GM23338 (cell line): ENCODE measurements around the gene DCLRE1B. TPM values are rescaled to one million over a fixed set of nuclear protein-coding genes. Genes with fewer than 3 reads are reported as not detected.

Source experiments
- ATAC-seq: fragments of 200-7000 bp; cut with Tn5 transposase; 3 replicates; pipeline ENCODE4 v1.9.1; 2020
- DNase-seq: peaks from one replicate; pipeline ENCODE4 v3.0.0-alpha.2; 2015; ENCODE audit warnings: low spot score
- H2AFZ ChIP-seq: fragments of 200-600 bp; sonication (generic); 2 replicates; pipeline ENCODE4 v1.8.0; 2016; ENCODE audit warnings: antibody characterized with exemption, mild to moderate bottlenecking, moderate library complexity
- H3F3A ChIP-seq: fragments of 200-600 bp; sonication (generic); replicated peaks from 2 replicates; pipeline ENCODE4 v1.8.0; 2017; ENCODE audit warnings: antibody characterized with exemption, mixed run types, low read depth
- H3K27ac ChIP-seq: fragments of 200-600 bp; sonication (generic); 2 replicates; pipeline ENCODE4 v1.6.1; 2016; ENCODE audit warnings: low read depth
- H3K27me3 ChIP-seq: fragments of 200-600 bp; sonication (generic); 2 replicates; pipeline ENCODE4 v1.8.0; 2016; ENCODE audit warnings: mild to moderate bottlenecking, mixed run types, moderate library complexity; ENCODE audit not compliant: insufficient read depth
- H3K36me3 ChIP-seq: fragments of 200-600 bp; sonication (generic); 2 replicates; pipeline ENCODE4 v1.8.0; 2016; ENCODE audit warnings: mild to moderate bottlenecking; ENCODE audit not compliant: insufficient read depth
- H3K4me1 ChIP-seq: fragments of 200-600 bp; sonication (generic); 2 replicates; pipeline ENCODE4 v1.8.0; 2016; ENCODE audit warnings: mild to moderate bottlenecking, moderate library complexity; ENCODE audit not compliant: insufficient read depth
- H3K4me2 ChIP-seq: fragments of 200-600 bp; sonication (generic); 2 replicates; pipeline ENCODE4 v1.7.1; 2017; ENCODE audit warnings: mixed run types
- H3K4me3 ChIP-seq: fragments of 200-600 bp; sonication (generic); 2 replicates; pipeline ENCODE4 v1.6.1; 2016; ENCODE audit warnings: mixed run types
- H3K79me2 ChIP-seq: fragments of 200-600 bp; sonication (generic); replicated peaks from 2 replicates; pipeline ENCODE4 v1.8.0; 2017; ENCODE audit warnings: mild to moderate bottlenecking; ENCODE audit not compliant: insufficient read depth
- H3K9me2 ChIP-seq: fragments of 200-600 bp; sonication (generic); 2 replicates; pipeline ENCODE4 v1.8.0; 2017; ENCODE audit not compliant: insufficient read depth
- H4K20me1 ChIP-seq: fragments of 200-600 bp; sonication (generic); replicated peaks from 2 replicates; pipeline ENCODE4 v1.8.0; 2017; ENCODE audit warnings: mild to moderate bottlenecking; ENCODE audit not compliant: insufficient read depth
- H3K27ac Mint-ChIP-seq: 2 replicates; pipeline ENCODE4 v1.8.0; 2020; ENCODE audit warnings: inconsistent platforms, mild to moderate bottlenecking, moderate library complexity, mixed read lengths
- H3K27me3 Mint-ChIP-seq: 3 replicates; pipeline ENCODE4 v1.8.0; 2022; ENCODE audit warnings: low read depth, mild to moderate bottlenecking, moderate library complexity, mixed read lengths, inconsistent platforms; ENCODE audit not compliant: insufficient read depth, poor library complexity
- H3K36me3 Mint-ChIP-seq: 3 replicates; pipeline ENCODE4 v1.8.0; 2021; ENCODE audit warnings: low read depth, mild to moderate bottlenecking, inconsistent platforms, moderate library complexity, mixed read lengths
- H3K4me1 Mint-ChIP-seq: 3 replicates; pipeline ENCODE4 v1.8.0; 2020; ENCODE audit warnings: mild to moderate bottlenecking, inconsistent platforms, mixed read lengths
- H3K4me3 Mint-ChIP-seq: 3 replicates; pipeline ENCODE4 v1.8.0; 2021; ENCODE audit warnings: moderate library complexity, mild to moderate bottlenecking, inconsistent platforms, mixed read lengths
- H3K9me3 Mint-ChIP-seq: 3 replicates; pipeline ENCODE4 v1.8.0; 2020; ENCODE audit warnings: moderate library complexity, mild to moderate bottlenecking, inconsistent platforms, mixed read lengths
- CREB1 ChIP-seq: fragments of 250-450 bp; sonication (Bioruptor Pico); IDR thresholded peaks from 2 replicates; pipeline ENCODE4 v1.5.0; 2020; ENCODE audit warnings: low read depth, mild to moderate bottlenecking, moderate library complexity
- EZH2 ChIP-seq: fragments of 200-600 bp; sonication (generic); IDR thresholded peaks from one replicate; pipeline ENCODE4 v1.8.0; 2017; ENCODE audit warnings: antibody characterized with exemption, mild to moderate bottlenecking, low read depth; ENCODE audit not compliant: unreplicated experiment
- EZH2phosphoT487 ChIP-seq: fragments of 200-600 bp; sonication (generic); IDR thresholded peaks from one replicate; pipeline ENCODE4 v1.8.1; 2018; ENCODE audit warnings: antibody characterized with exemption; ENCODE audit not compliant: unreplicated experiment
- JUNB ChIP-seq: IDR thresholded peaks from one replicate; pipeline ENCODE4 v1.6.1; 2016; ENCODE audit warnings: antibody characterized with exemption; ENCODE audit not compliant: unreplicated experiment
- NANOG ChIP-seq: IDR thresholded peaks from 2 replicates; pipeline ENCODE4 v1.6.1; 2016; ENCODE audit warnings: antibody characterized with exemption, borderline replicate concordance
- POLR2AphosphoS5 ChIP-seq: IDR thresholded peaks from 2 replicates; pipeline ENCODE4 v1.6.1; 2016; ENCODE audit warnings: antibody characterized with exemption, low read depth
- STAT1 ChIP-seq: IDR thresholded peaks from one replicate; pipeline ENCODE4 v1.6.1; 2016; ENCODE audit warnings: antibody characterized with exemption; ENCODE audit not compliant: unreplicated experiment
- ZNF114 ChIP-seq: fragments of 250-450 bp; sonication (Bioruptor Pico); IDR thresholded peaks from 2 replicates; pipeline ENCODE4 v1.5.0; 2020; ENCODE audit warnings: mild to moderate bottlenecking, moderate library complexity
- polyA plus RNA-seq: library from polyadenylated mRNA; unstranded; fragments of >200 nt; fragmentation: Nextera tagmentation; extraction: Ambion mirVana; gene quantifications from 2 replicates; pipeline ENCODE4 v1.2.1, GENCODE V29; 2016
- total RNA-seq: library from RNA; depleted of rRNA; stranded (reverse); fragments of >200 nt; shearing (Covaris generic); gene quantifications from 2 replicates; pipeline ENCODE4 v1.2.3, GENCODE V29; 2014
- TF ChIP-seq, protein P1 (sequence below): IDR thresholded peaks from one replicate; pipeline ENCODE4 v1.6.1; 2018; ENCODE audit warnings: antibody characterized with exemption; ENCODE audit not compliant: unreplicated experiment
- TF ChIP-seq, protein P2 (sequence below), 2 experiments: fragments of 200-600 bp in 1 of 2; sonication (generic) in 1 of 2; conservative IDR thresholded peaks; 2 replicates each; pipeline versions ENCODE4 v1.5.1 to v1.6.1; 2016 to 2017; ENCODE audit warnings: antibody characterized with exemption in 2 of 2, low read depth in 2 of 2, mild to moderate bottlenecking in 2 of 2, moderate library complexity in 1 of 2
- TF ChIP-seq, protein P3 (sequence below): fragments of 250-450 bp; sonication (Bioruptor Pico); IDR thresholded peaks from 2 replicates; pipeline ENCODE4 v1.5.0; 2020; ENCODE audit warnings: mild to moderate bottlenecking, moderate library complexity
- TF ChIP-seq, protein P4 (sequence below): IDR thresholded peaks from 2 replicates; pipeline ENCODE4 v1.6.1; 2016; ENCODE audit warnings: antibody characterized with exemption

Gene DCLRE1B
- total and polyA plus RNA-seq, 2 experiments from 2014 or later, result 6.3 to 9.7 TPM

DNA sequence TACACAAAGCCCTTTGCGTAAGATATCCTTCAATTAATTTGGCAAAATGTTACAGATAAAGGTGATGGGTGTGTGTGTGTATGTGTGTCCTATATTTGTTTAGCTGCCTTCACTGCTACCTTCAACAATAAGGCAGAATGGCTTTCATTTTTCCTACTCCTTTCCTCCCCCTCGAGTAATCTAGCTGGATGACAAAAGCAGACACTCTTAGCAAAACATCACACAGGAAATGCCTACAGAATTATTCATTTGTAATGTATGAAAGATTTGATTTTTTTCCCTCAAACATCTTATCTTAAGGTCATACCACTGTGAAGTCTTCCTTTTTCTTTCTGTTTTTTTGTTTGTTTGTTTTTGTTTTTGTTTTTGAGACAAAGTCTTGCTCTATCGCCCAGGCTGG, 44.2 kb upstream of the DCLRE1B start (continued):
- TF ChIP-seq ZNF114 (CRISPR knock-in tag) (no peak), EZH2 (no peak)

DNA sequence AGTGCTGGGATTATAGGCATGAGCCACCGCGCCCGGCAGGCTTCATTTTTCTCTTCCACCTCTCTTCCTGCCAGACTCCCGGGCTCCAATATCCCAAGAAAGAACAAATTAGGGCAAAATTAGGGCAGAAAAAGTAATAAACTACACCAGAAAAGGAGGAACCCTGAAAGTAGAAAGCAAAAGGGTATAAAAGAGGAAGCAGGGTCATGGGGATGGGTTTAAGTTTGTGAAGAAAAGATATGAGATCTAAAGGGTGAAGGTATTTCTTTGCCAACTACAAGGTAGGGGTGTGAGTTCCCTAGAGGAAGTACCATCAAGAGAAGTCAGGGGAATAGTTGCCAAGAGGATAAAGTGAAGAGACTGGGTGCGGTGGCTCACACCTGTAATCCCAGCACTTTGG, 43.5 kb upstream of the DCLRE1B start:
- Mint-ChIP-seq H3K4me1 (no peaks in the 10 kb centered on the region), H3K27me3 (no peaks in the 10 kb centered on the region), H3K9me3 (no peaks in the 10 kb centered on the region), H3K36me3 (no peaks in the 10 kb centered on the region), H3K27ac (no peak overlapping the region), H3K4me3 (no peak overlapping the region)
- Histone ChIP-seq H4K20me1 (no peaks in the 10 kb centered on the region), H3K4me3 (no peak overlapping the region), H3K4me1 (no peaks in the 10 kb centered on the region), H3K36me3 (no peaks in the 10 kb centered on the region), H2AFZ (no peak overlapping the region; the same call in 1 of the 2 replicates), H3K27me3 (no peaks in the 10 kb centered on the region), H3K79me2 (no peaks in the 10 kb centered on the region), H3K4me2 (no peak overlapping the region), H3K9me2 (no peaks in the 10 kb centered on the region), H3F3A (no peaks in the 10 kb centered on the region), H3K27ac (no peak overlapping the region)
- no peak for TF ChIP-seq POLR2AphosphoS5
- TF ChIP-seq, protein P1, sequence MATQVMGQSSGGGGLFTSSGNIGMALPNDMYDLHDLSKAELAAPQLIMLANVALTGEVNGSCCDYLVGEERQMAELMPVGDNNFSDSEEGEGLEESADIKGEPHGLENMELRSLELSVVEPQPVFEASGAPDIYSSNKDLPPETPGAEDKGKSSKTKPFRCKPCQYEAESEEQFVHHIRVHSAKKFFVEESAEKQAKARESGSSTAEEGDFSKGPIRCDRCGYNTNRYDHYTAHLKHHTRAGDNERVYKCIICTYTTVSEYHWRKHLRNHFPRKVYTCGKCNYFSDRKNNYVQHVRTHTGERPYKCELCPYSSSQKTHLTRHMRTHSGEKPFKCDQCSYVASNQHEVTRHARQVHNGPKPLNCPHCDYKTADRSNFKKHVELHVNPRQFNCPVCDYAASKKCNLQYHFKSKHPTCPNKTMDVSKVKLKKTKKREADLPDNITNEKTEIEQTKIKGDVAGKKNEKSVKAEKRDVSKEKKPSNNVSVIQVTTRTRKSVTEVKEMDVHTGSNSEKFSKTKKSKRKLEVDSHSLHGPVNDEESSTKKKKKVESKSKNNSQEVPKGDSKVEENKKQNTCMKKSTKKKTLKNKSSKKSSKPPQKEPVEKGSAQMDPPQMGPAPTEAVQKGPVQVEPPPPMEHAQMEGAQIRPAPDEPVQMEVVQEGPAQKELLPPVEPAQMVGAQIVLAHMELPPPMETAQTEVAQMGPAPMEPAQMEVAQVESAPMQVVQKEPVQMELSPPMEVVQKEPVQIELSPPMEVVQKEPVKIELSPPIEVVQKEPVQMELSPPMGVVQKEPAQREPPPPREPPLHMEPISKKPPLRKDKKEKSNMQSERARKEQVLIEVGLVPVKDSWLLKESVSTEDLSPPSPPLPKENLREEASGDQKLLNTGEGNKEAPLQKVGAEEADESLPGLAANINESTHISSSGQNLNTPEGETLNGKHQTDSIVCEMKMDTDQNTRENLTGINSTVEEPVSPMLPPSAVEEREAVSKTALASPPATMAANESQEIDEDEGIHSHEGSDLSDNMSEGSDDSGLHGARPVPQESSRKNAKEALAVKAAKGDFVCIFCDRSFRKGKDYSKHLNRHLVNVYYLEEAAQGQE, result no peak
- TF ChIP-seq, protein P2, sequence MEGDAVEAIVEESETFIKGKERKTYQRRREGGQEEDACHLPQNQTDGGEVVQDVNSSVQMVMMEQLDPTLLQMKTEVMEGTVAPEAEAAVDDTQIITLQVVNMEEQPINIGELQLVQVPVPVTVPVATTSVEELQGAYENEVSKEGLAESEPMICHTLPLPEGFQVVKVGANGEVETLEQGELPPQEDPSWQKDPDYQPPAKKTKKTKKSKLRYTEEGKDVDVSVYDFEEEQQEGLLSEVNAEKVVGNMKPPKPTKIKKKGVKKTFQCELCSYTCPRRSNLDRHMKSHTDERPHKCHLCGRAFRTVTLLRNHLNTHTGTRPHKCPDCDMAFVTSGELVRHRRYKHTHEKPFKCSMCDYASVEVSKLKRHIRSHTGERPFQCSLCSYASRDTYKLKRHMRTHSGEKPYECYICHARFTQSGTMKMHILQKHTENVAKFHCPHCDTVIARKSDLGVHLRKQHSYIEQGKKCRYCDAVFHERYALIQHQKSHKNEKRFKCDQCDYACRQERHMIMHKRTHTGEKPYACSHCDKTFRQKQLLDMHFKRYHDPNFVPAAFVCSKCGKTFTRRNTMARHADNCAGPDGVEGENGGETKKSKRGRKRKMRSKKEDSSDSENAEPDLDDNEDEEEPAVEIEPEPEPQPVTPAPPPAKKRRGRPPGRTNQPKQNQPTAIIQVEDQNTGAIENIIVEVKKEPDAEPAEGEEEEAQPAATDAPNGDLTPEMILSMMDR (conservative IDR thresholded peaks at IDR 0.05; ENCODE audit: low read depth in 2 of 2), result no peak
- TF ChIP-seq STAT1, result no peak
- TF ChIP-seq, protein P3, sequence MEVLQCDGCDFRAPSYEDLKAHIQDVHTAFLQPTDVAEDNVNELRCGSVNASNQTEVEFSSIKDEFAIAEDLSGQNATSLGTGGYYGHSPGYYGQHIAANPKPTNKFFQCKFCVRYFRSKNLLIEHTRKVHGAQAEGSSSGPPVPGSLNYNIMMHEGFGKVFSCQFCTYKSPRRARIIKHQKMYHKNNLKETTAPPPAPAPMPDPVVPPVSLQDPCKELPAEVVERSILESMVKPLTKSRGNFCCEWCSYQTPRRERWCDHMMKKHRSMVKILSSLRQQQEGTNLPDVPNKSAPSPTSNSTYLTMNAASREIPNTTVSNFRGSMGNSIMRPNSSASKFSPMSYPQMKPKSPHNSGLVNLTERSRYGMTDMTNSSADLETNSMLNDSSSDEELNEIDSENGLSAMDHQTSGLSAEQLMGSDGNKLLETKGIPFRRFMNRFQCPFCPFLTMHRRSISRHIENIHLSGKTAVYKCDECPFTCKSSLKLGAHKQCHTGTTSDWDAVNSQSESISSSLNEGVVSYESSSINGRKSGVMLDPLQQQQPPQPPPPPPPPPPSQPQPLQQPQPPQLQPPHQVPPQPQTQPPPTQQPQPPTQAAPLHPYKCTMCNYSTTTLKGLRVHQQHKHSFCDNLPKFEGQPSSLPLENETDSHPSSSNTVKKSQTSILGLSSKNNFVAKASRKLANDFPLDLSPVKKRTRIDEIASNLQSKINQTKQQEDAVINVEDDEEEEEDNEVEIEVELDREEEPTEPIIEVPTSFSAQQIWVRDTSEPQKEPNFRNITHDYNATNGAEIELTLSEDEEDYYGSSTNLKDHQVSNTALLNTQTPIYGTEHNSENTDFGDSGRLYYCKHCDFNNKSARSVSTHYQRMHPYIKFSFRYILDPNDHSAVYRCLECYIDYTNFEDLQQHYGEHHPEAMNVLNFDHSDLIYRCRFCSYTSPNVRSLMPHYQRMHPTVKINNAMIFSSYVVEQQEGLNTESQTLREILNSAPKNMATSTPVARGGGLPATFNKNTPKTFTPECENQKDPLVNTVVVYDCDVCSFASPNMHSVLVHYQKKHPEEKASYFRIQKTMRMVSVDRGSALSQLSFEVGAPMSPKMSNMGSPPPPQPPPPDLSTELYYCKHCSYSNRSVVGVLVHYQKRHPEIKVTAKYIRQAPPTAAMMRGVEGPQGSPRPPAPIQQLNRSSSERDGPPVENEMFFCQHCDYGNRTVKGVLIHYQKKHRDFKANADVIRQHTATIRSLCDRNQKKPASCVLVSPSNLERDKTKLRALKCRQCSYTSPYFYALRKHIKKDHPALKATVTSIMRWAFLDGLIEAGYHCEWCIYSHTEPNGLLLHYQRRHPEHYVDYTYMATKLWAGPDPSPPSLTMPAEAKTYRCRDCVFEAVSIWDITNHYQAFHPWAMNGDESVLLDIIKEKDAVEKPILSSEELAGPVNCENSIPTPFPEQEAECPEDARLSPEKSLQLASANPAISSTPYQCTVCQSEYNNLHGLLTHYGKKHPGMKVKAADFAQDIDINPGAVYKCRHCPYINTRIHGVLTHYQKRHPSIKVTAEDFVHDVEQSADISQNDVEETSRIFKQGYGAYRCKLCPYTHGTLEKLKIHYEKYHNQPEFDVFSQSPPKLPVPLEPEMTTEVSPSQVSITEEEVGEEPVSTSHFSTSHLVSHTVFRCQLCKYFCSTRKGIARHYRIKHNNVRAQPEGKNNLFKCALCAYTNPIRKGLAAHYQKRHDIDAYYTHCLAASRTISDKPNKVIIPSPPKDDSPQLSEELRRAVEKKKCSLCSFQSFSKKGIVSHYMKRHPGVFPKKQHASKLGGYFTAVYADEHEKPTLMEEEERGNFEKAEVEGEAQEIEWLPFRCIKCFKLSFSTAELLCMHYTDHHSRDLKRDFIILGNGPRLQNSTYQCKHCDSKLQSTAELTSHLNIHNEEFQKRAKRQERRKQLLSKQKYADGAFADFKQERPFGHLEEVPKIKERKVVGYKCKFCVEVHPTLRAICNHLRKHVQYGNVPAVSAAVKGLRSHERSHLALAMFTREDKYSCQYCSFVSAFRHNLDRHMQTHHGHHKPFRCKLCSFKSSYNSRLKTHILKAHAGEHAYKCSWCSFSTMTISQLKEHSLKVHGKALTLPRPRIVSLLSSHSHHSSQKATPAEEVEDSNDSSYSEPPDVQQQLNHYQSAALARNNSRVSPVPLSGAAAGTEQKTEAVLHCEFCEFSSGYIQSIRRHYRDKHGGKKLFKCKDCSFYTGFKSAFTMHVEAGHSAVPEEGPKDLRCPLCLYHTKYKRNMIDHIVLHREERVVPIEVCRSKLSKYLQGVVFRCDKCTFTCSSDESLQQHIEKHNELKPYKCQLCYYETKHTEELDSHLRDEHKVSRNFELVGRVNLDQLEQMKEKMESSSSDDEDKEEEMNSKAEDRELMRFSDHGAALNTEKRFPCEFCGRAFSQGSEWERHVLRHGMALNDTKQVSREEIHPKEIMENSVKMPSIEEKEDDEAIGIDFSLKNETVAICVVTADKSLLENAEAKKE (CRISPR knock-in tag), result no peak
- TF ChIP-seq ZNF114 (CRISPR knock-in tag), result no peak
- no peak for TF ChIP-seq JUNB
- TF ChIP-seq NANOG, result no peak
- TF ChIP-seq, protein P4, sequence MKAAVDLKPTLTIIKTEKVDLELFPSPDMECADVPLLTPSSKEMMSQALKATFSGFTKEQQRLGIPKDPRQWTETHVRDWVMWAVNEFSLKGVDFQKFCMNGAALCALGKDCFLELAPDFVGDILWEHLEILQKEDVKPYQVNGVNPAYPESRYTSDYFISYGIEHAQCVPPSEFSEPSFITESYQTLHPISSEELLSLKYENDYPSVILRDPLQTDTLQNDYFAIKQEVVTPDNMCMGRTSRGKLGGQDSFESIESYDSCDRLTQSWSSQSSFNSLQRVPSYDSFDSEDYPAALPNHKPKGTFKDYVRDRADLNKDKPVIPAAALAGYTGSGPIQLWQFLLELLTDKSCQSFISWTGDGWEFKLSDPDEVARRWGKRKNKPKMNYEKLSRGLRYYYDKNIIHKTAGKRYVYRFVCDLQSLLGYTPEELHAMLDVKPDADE, result no peak
- TF ChIP-seq CREB1, result no peak
- no peak for TF ChIP-seq EZH2phosphoT487
- no peak for DNase-seq
- no peak for ATAC-seq
